Measurements from ENCODE around the gene COL13A1. TPM values are rescaled to one million over a fixed set of nuclear protein-coding genes. Genes with fewer than 3 reads are reported as not detected.

The COL13A1 gene
- total RNA-seq, 1 donor from 2014 or later: not detected

DNA sequence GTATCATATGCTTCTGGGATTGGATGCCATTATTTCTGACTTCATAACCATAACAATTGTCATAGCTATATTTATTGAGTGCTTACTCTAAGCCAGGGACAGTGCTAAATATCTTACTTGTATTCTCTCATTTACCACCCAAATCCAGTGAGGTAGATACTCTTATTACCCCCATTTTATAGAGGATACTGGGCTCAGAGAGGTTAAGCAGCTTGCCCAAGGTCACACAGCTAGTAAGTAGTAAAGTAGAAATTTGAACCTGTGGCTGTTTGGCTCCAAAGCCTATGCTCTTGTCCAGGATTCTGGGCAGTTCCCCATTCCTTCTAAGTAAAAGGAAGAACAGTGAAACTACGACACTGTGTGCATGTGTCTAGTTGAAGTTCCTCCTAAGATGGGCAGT, 56.5 kb downstream of the COL13A1 start:
- Mint-ChIP-seq H3K27me3 (ENCODE audit: insufficient read depth) (no peaks in the 10 kb centered on the region), H3K27ac (no peak overlapping the region)

DNA sequence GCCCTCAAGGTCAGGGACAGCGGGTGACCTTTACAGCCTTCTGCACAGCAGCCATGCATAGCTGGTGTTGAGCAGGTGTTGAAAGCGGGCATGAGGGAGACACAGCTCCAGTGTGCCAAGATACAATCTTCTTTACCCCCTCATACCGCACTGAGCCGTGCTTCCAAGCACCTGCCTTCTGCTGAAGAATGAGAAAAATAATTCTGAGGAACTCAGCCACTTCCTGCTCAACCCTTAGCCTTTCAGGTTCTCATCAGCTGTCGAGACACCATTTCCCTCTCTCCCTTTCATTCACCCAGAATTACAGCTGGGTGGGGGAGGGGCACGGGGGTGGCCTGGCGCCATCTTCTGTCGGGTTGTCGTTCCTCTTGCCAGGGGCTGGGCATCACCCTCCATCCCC, 58.6 kb downstream of the COL13A1 start:
- Mint-ChIP-seq H3K36me3 (ENCODE audit: low read depth) (no peaks in the 10 kb centered on the region), H3K4me3 (no peak overlapping the region), H3K9me3 (no peaks in the 10 kb centered on the region), H3K27ac (no peak overlapping the region), H3K4me1 (ENCODE audit: low read depth) (no peaks in the 10 kb centered on the region), H3K27me3 (ENCODE audit: insufficient read depth) (no peaks in the 10 kb centered on the region)
- no peak for DNase-seq (ENCODE audit: low spot score)
- intact Hi-C loops (cut with micrococcal nuclease): no loop called here

More for the DNA sequence above, 56.5 kb downstream of the COL13A1 start:
- DNase-seq (ENCODE audit: low spot score): no peak
- intact Hi-C loops (cut with micrococcal nuclease): no loop called here
- H3K4me3 Mint-ChIP-seq: no peak overlapping the region
- no peaks in the 10 kb centered on the region for H3K4me1 Mint-ChIP-seq (ENCODE audit: low read depth)
- no peaks in the 10 kb centered on the region for H3K9me3 Mint-ChIP-seq
- H3K36me3 Mint-ChIP-seq (ENCODE audit: low read depth): no peaks in the 10 kb centered on the region

DNA sequence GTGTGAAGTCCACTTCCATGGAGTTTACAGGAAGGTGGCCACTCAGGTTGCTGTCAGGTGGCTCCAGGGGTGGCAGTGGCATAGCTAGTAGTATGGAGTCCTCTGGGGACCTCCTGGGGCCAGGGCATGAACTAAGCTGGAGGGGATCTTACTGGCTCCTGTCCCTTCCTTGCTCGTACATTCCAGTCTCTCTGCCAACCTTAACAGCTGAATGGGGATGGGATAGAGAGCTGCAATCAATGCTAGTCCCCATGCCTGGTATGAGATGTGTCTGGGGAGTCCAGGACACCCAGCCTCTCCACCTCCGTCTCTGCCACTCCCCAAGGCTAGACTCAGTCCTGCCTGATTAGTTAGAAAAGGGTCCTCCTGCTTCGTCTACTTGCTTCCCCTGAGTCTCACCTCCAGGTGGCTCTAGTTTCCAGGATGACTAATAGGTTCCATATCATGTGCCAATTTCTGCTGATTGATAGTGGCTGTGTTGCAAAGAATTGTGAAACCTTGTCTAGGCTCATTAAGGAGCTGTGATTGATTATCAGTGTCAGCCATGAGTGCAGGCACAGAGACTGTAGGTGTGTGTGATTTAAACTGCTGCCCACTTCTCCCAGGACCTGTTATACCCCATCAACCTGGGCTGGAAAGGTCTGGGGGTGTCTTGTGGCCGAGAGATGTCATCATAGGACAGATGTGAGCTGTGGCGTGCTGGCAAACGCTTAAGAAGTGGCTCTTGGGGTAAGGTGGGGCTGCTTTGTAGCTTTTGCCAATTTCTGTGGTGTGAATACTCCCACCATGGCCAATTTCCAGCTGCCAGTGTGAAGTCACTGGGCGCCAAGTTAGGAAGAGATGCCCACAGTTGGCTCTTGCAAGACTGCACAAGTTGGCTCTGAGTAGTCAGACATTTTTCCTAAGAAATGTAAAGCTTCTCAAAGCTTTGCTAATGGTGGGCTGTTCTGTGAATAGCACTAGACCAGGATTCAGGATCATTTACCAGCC, 59.8 kb downstream of the COL13A1 start:
- DNase-seq (ENCODE audit: low spot score): no peak
- H3K4me1 Mint-ChIP-seq (ENCODE audit: low read depth): no peaks in the 10 kb centered on the region
- intact Hi-C loops (cut with micrococcal nuclease): no loop called here
- no peaks in the 10 kb centered on the region for H3K27me3 Mint-ChIP-seq (ENCODE audit: insufficient read depth)
- H3K4me3 Mint-ChIP-seq: no peak overlapping the region
- H3K36me3 Mint-ChIP-seq (ENCODE audit: low read depth): no peaks in the 10 kb centered on the region
- H3K9me3 Mint-ChIP-seq: no peaks in the 10 kb centered on the region
- H3K27ac Mint-ChIP-seq: no peak overlapping the region

DNA sequence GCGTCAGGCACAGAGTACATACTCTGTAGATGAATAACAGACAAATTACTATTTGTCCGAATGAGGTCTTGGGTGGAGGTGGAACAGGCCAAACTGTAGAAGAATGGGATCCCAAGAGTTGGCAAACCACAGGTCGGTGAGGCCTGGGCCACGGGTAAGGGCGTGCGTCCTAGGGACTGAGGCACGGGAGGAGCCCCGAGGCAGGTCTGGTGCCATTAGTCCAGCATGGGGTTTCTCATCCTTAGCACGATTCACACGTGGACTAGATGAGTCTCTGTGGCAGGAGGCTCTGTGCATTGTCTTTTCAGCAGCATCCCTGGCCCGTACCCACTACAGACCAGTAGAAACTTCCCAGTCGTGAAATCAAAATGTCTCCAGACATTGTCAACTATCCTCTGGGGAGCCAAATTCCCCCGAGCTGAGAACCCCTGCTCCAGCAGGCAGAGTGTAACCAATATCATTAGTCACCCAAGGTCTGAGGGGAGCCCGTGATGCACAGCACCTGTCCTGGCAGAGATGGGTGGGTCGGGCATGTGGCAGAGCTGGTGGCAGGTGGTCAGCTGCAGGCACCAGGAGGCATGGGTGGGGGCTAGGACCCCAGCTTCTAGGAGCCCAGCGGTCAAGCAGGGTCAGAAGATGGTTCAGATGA, 61.3 kb downstream of the COL13A1 start:
- no peaks in the 10 kb centered on the region for H3K9me3 Mint-ChIP-seq
- no peak overlapping the region for H3K27ac Mint-ChIP-seq
- no peaks in the 10 kb centered on the region for H3K27me3 Mint-ChIP-seq (ENCODE audit: insufficient read depth)
- H3K36me3 Mint-ChIP-seq (ENCODE audit: low read depth): no peaks in the 10 kb centered on the region
- DNase-seq (ENCODE audit: low spot score): no peak
- no peaks in the 10 kb centered on the region for H3K4me1 Mint-ChIP-seq (ENCODE audit: low read depth)
- no peak overlapping the region for H3K4me3 Mint-ChIP-seq
- intact Hi-C loops (cut with micrococcal nuclease): no loop called here

DNA sequence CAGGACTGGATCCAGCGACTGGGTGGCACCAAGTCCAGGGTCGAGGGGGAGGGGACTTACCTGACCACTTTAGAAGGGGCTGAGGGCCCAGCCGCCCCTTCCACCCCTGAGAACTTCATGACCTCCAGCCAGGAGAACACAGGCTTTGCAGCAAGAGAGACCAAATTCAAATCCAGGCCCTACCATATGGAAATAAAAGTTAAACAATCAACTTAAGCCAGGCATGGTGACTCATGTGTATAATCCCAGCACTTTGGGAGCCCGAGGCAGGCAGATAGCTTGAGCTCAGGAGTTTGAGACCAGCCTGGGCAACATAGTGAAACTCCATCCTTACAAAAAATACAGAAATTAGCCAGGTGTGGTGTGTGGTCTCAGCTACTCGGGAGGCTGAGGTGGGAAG, 61.9 kb downstream of the COL13A1 start:
- Mint-ChIP-seq H3K27me3 (ENCODE audit: insufficient read depth) (no peaks in the 10 kb centered on the region), H3K9me3 (no peaks in the 10 kb centered on the region), H3K4me1 (ENCODE audit: low read depth) (no peaks in the 10 kb centered on the region), H3K4me3 (no peak overlapping the region), H3K27ac (no peak overlapping the region), H3K36me3 (ENCODE audit: low read depth) (no peaks in the 10 kb centered on the region)
- intact Hi-C loops (cut with micrococcal nuclease): no loop called here
- no peak for DNase-seq (ENCODE audit: low spot score)

DNA sequence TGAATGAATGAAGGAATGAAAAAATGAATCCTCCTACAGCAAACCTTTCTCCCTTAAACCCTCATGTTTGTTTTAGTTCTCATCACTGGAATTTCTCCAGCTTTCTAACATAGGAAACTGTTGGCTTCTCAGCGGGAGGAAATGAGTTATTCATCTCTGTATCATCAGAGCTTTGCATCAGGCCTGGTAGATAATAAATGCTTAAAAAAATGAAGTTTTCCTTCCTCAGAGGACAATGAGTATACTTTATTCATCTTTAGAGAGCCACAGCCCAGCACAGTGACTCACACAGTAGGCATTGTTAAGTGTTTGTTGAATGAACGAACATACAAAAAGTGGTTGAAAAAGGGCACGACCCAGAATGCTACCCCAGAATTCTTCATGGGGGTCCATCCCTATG, 62.6 kb downstream of the COL13A1 start:
- intact Hi-C loops (cut with micrococcal nuclease): no loop called here
- Mint-ChIP-seq H3K27me3 (ENCODE audit: insufficient read depth) (no peaks in the 10 kb centered on the region), H3K4me3 (no peak overlapping the region), H3K36me3 (ENCODE audit: low read depth) (no peaks in the 10 kb centered on the region), H3K27ac (no peak overlapping the region), H3K9me3 (no peaks in the 10 kb centered on the region), H3K4me1 (ENCODE audit: low read depth) (no peaks in the 10 kb centered on the region)
- DNase-seq (ENCODE audit: low spot score): no peak

DNA sequence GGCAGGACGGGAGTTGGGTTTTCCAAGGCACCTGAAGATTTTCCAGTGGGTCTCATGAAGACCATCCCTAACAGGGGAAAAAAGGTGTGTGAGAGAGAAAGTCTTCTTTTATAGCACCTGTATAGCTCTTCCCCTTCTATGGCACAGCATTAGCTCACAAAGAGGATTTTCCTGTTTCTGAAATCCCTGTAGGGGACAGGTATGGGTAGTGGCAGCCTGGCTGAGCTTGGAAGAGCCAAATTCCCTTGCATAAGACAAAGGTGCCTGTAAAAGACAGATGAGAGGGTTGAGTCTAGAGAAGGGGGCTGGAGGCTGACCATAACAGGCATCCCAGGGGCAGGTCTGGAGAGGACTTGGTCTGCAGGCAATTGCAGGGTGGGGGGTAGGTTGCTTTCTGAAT, 63.7 kb downstream of the COL13A1 start:
- Mint-ChIP-seq H3K4me1 (ENCODE audit: low read depth) (no peaks in the 10 kb centered on the region), H3K36me3 (ENCODE audit: low read depth) (no peaks in the 10 kb centered on the region), H3K4me3 (no peak overlapping the region), H3K27ac (no peak overlapping the region), H3K27me3 (ENCODE audit: insufficient read depth) (no peaks in the 10 kb centered on the region), H3K9me3 (no peaks in the 10 kb centered on the region)
- no peak for DNase-seq (ENCODE audit: low spot score)
- intact Hi-C loops (cut with micrococcal nuclease): no loop called here

DNA sequence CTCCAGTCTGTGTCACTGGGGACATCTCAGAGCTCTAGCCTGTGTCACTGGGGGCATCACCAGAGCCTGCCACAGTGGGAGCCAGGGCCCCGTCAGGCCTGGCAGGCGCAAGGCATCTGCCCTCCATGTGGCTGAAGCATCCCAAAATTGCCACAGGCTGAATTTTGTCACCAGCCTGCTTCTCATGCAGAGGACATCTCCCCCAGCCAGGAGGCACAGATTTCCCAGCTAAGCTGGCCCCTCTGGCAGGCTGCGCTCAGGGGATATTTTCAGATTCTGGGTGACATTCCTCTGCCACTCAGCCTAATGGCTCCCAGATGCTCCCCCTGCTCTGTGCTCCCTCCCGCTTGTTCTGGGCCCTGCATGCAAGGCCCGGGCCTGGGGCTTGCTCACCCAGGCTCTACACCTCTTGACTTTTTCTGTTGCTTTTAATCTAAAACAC, 64.6 kb downstream of the COL13A1 start:
- Mint-ChIP-seq H3K27me3 (ENCODE audit: insufficient read depth) (no peaks in the 10 kb centered on the region), H3K4me3 (no peak overlapping the region), H3K9me3 (no peaks in the 10 kb centered on the region), H3K36me3 (ENCODE audit: low read depth) (no peaks in the 10 kb centered on the region), H3K4me1 (ENCODE audit: low read depth) (no peaks in the 10 kb centered on the region), H3K27ac (no peak overlapping the region)
- intact Hi-C loops (cut with micrococcal nuclease): no loop called here
- DNase-seq (ENCODE audit: low spot score): no peak

DNA sequence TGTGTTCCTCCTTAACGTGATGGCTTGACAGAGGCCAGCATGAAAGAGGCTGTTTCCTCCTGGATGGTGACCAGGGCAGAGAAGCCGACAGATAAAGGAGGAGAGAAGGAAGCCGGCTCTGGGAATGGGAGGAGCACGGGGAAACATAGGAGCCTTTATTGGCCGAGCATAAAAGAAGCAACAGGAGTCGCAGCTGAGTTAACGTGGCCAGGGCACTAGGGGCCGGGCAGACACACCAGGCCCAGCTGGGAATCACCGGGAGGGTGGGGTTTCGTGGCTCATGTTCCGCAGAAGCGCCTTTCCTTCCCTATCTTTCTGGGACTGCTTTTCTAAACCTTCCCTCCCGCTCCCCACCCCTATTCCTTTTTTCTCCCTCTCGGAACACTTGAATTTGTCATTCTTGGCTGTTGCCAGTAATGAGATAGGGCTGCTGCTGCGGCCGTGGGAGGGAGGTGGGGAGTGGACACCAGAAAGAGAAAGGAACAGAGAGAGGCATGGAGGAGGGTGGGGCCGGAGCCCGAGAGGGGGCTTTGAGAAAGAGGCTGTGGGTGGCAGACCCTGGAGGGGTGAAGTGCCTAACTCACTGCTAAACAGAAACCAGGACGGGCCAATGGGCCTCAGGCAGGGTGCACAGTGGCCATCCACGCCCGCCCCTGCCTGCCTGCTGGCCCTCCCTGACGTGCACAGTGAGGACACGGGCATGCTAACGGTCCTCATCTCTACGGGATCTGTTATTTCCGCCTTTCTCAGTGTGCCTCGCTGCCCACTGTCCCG, 65.2 kb downstream of the COL13A1 start:
- Mint-ChIP-seq H3K9me3 (no peaks in the 10 kb centered on the region), H3K4me3 (no peak overlapping the region), H3K27ac (no peak overlapping the region), H3K4me1 (ENCODE audit: low read depth) (no peaks in the 10 kb centered on the region), H3K27me3 (ENCODE audit: insufficient read depth) (no peaks in the 10 kb centered on the region), H3K36me3 (ENCODE audit: low read depth) (no peaks in the 10 kb centered on the region)
- DNase-seq (ENCODE audit: low spot score): no peak
- intact Hi-C loops (cut with micrococcal nuclease): no loop called here

DNA sequence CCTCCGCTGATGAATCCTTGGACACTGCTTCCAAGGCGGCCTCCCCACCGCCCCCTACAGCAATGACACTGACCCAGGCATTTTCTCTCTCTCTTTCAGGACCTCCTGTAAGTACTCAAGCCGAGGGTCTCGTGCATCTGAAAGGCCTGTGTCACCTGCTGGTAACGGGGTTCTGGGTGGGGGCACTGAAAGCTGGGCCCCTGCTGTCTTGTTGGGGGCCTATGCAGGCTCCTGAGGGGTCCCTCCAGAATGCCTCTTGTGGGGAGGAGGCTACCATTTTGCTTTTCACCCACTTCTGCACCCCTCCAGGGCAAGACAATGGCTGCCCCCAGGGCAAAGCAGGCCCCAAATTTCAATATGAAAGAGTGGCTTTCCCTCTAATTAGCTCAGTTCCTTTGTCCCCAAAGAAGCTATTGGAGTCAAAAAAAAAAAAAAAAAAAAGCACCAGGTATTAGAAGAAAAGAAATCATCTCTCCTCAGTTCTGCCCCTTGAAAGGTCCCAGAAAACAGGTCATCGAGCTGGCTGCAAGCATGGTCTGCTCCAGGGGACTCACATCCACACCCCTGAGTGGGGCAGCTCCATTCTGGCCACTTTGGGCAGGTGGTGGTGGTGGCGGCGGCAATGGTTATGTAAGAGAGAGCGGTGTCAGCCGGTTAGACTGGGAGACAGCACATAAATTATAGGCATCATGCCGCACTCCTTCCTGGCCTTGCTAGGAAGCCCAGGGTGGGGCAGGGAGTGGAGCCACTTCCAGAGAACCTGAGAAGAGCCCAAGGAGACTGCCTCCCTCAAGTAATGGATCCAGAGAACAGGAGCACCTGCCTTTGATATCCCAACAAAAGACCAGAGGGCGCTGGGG, 66.2 kb downstream of the COL13A1 start:
- intact Hi-C loops (cut with micrococcal nuclease): no loop called here
- H3K27me3 Mint-ChIP-seq (ENCODE audit: insufficient read depth): no peaks in the 10 kb centered on the region
- no peak overlapping the region for H3K27ac Mint-ChIP-seq
- no peaks in the 10 kb centered on the region for H3K36me3 Mint-ChIP-seq (ENCODE audit: low read depth)
- H3K4me1 Mint-ChIP-seq (ENCODE audit: low read depth): no peaks in the 10 kb centered on the region
- no peak for DNase-seq (ENCODE audit: low spot score)
- H3K4me3 Mint-ChIP-seq: no peak overlapping the region
- no peaks in the 10 kb centered on the region for H3K9me3 Mint-ChIP-seq

DNA sequence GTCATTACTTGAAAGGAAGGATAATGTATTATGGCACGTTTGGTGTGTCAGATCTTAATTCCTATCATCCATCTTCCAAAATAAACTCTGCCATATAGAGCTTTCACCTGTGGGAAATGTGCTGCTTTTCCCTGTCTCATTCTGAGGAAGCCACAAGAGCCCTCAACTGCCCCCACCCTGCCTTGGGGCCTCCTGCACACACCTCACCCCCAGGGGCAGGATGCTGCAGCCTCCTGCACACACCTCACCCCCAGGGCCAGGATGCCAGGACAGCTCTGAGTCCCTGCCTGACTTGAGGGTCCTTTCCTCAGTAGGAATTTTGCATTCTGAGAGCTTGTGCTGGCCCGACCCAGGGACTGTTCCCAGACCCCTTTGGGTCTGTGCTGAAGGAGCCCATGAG, 67.1 kb downstream of the COL13A1 start:
- H3K36me3 Mint-ChIP-seq (ENCODE audit: low read depth): no peaks in the 10 kb centered on the region
- no peaks in the 10 kb centered on the region for H3K9me3 Mint-ChIP-seq
- H3K27ac Mint-ChIP-seq: no peak overlapping the region
- no peak for DNase-seq (ENCODE audit: low spot score)
- no peaks in the 10 kb centered on the region for H3K4me1 Mint-ChIP-seq (ENCODE audit: low read depth)
- no peaks in the 10 kb centered on the region for H3K27me3 Mint-ChIP-seq (ENCODE audit: insufficient read depth)
- intact Hi-C loops (cut with micrococcal nuclease): no loop called here
- no peak overlapping the region for H3K4me3 Mint-ChIP-seq

DNA sequence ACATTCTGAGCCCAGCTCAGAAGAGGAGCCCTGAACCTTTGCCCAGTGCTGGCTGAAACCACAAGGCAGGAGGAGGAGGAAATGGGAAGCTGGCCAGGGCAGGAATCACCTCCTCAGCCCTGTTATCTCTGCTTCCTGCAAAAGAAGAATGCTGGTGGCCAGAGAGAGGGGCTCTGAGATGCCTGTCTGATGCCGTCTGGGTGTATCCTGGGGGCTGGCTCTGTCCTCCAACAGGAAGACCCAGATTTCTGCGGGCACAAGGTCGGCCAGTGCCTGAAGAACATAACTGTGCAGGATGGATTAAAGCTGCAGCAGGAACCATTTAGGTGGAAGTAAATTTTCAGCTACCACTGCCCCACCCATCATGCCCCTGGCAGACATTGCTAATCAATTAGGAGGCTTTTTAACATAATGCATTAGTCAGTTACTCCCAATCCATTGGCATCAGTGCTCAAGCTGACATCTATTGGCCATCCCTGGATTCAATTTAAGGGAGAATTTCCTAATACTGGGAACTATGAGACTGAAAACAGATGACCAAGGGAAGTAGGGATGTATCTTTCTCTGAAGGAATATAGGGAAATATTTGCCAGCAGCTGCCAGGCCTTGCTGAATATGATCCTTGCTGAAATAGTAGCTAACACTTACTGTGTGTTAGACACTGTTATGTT, 67.7 kb downstream of the COL13A1 start:
- intact Hi-C loops (cut with micrococcal nuclease): no loop called here
- Mint-ChIP-seq H3K27ac (no peak overlapping the region), H3K4me1 (ENCODE audit: low read depth) (no peaks in the 10 kb centered on the region), H3K36me3 (ENCODE audit: low read depth) (no peaks in the 10 kb centered on the region), H3K27me3 (ENCODE audit: insufficient read depth) (no peaks in the 10 kb centered on the region), H3K9me3 (no peaks in the 10 kb centered on the region), H3K4me3 (no peak overlapping the region)
- DNase-seq (ENCODE audit: low spot score): no peak

Measured in activated T-helper 1 cell treated with anti-CD3 and anti-CD28 coated beads, Interleukin-12 subunit alpha, Interleukin-12 subunit beta, Interleukin-2, Interleukin-4 antibody, amounts not matched to agents 30 ng/mL and 10 ng/mL and 1 ng/mL, durations not matched to agents 14 hours and 24 hours and 36 hours (primary cell).